Tibial nerve (tissue), 4 donors: Measurements from ENCODE around the gene ATIC. TPM values are rescaled to one million over a fixed set of nuclear protein-coding genes. Genes with fewer than 3 reads are reported as not detected.

Source experiments
- DNase-seq, 2 donors: peaks; one replicate each; pipeline ENCODE4 v3.0.0-alpha.2; 2019; ENCODE audit warnings: low spot score in 2 of 2
- H3K27ac ChIP-seq, 4 donors: fragments of 200-600 bp; sonication (generic) in 3 of 4; one replicate each; pipeline ENCODE4 v1.5.1; 2017 to 2019; ENCODE audit warnings: mild to moderate bottlenecking in 1 of 4
- H3K27me3 ChIP-seq, 2 donors: fragments of 200-600 bp; sonication (generic) in 1 of 2; one replicate each; pipeline versions ENCODE4 v1.5.1 to v1.6.0; 2017 to 2019
- H3K36me3 ChIP-seq, 3 donors: fragments of 200-600 bp; sonication (generic); one replicate each; pipeline ENCODE4 v1.5.1; 2018 to 2019
- H3K4me1 ChIP-seq, 4 donors: fragments of 200-600 bp; sonication (generic) in 3 of 4; one replicate each; pipeline ENCODE4 v1.5.1; 2017 to 2019
- H3K4me3 ChIP-seq, 4 donors: fragments of 200-600 bp; sonication (generic) in 3 of 4; one replicate each; pipeline ENCODE4 v1.5.1; 2017 to 2019; ENCODE audit warnings: mild to moderate bottlenecking in 1 of 4, moderate library complexity in 1 of 4
- H3K9me3 ChIP-seq, 4 donors: fragments of 200-600 bp; sonication (generic) in 3 of 4; one replicate each; pipeline ENCODE4 v1.5.1; 2017 to 2019
- EP300 ChIP-seq, 2 donors: sonication (generic); formaldehyde crosslinking; IDR thresholded peaks; one replicate each; pipeline ENCODE4 v1.6.1; 2017; ENCODE audit warnings: antibody characterized with exemption in 2 of 2, mild to moderate bottlenecking in 1 of 2
- POLR2A ChIP-seq, 2 donors: fragments of 450-650 bp; IDR thresholded peaks; one replicate each; pipeline ENCODE4 v1.6.1; 2017; ENCODE audit warnings: antibody characterized with exemption in 2 of 2, mild to moderate bottlenecking in 2 of 2, moderate library complexity in 2 of 2
- WGBS, 2 donors: methylation state at CpG; one replicate each; pipeline ENCODE4 v1.1.5; 2018; 5-methylcytosine and 5-hydroxymethylcytosine counted together
- total RNA-seq, 4 donors: library from RNA; depleted of rRNA; stranded (reverse); fragments of >200 nt; gene quantifications; one replicate each; pipeline ENCODE4 v1.1.0, GENCODE V29; 2016
- TF ChIP-seq, protein P1 (sequence below), 5 experiments: fragments of 200-600 bp in 3 of 5; fragments of 450-650 bp in 2 of 5; sonication (generic) in 3 of 5; IDR thresholded peaks; one replicate each; pipeline ENCODE4 v1.5.1; 2016 to 2019; ENCODE audit warnings: antibody characterized with exemption in 5 of 5, mild to moderate bottlenecking in 3 of 5, moderate library complexity in 2 of 5

Gene ATIC
- total RNA-seq, 4 donors from 2014 or later, result 31.6 to 64.5 (median 44.9) TPM

DNA sequence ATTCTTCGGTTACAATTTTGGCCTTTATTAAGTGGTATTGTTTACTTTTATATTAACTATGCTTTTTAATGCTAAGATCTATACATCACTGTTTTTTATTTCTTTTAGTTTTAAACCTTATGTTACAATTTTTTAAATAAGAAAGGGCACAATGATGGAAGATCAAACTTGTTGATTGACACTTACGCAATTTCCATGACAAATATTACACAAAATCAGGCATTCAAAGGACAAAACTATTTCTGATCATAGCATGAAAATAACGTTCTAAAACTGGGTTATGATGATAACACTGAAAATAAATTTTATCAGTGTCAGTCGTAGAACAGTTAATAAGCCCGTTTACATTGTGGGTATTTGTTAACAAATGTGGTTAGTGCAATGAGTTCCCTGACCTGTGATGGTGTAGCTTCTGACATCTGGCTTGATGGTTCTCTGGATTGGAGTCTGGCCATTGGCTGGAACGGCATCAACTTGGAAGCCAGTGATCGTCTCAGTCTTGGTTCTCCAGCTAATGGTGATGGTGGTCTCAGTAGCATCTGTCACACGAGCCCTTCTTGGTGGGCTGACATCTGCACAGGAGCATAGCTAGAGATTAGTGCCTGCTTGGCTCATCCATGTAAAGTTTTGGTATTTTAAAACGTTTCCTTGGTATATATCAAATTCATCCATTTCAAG is 64.4 kb downstream of the ATIC start:
- H3K9me3 ChIP-seq, result no peaks in the 10 kb centered on the region
- TF ChIP-seq, protein P1, sequence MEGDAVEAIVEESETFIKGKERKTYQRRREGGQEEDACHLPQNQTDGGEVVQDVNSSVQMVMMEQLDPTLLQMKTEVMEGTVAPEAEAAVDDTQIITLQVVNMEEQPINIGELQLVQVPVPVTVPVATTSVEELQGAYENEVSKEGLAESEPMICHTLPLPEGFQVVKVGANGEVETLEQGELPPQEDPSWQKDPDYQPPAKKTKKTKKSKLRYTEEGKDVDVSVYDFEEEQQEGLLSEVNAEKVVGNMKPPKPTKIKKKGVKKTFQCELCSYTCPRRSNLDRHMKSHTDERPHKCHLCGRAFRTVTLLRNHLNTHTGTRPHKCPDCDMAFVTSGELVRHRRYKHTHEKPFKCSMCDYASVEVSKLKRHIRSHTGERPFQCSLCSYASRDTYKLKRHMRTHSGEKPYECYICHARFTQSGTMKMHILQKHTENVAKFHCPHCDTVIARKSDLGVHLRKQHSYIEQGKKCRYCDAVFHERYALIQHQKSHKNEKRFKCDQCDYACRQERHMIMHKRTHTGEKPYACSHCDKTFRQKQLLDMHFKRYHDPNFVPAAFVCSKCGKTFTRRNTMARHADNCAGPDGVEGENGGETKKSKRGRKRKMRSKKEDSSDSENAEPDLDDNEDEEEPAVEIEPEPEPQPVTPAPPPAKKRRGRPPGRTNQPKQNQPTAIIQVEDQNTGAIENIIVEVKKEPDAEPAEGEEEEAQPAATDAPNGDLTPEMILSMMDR (IDR thresholded peaks at IDR 0.05), result no peak
- no peak for TF ChIP-seq EP300 (IDR thresholded peaks at IDR 0.05)
- no peak for TF ChIP-seq POLR2A (IDR thresholded peaks at IDR 0.05)
- H3K4me1 ChIP-seq, result no peaks in the 10 kb centered on the region
- peaks cover 5 to 88% (median 7%) of the 10 kb centered on the region in 3 donors for H3K36me3 ChIP-seq
- no peaks in the 10 kb centered on the region for H3K27me3 ChIP-seq
- no peak for DNase-seq
- no peak overlapping the region for H3K27ac ChIP-seq
- no peak overlapping the region for H3K4me3 ChIP-seq
- WGBS, 2 donors, result 85 to 86% methylated on average over 9 of the region's 9 CpGs

DNA sequence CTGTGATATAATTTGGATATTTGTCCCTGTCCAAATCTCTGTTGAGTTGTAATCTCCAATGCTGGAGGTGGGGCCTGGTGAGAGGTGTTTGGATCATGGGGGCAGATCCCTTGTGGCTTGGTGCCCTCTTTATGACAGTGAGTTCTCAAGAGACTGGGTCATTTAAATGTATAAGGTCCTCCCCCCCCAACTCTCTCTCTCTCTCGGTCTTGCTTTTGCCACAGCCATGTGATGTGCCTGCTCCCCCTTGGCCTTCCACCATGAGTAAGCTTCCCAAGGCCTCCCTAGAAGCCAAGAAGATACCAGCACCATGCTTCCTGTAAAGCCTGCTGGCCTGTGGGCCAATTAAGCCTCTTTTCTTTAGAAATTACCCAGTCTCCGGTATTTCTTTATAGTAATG is 65.4 kb downstream of the ATIC start:
- no peaks in the 10 kb centered on the region for H3K4me1 ChIP-seq
- H3K36me3 ChIP-seq, result peaks cover 2 to 91% (median 7%) of the 10 kb centered on the region in 3 donors
- no peak overlapping the region for H3K4me3 ChIP-seq
- H3K27ac ChIP-seq, result no peak overlapping the region
- 94% methylated on average over 2 of the region's 2 CpGs for WGBS, 2 donors
- DNase-seq, result no peak
- H3K27me3 ChIP-seq, result no peaks in the 10 kb centered on the region
- no peaks in the 10 kb centered on the region for H3K9me3 ChIP-seq
- no peak for TF ChIP-seq EP300 (IDR thresholded peaks at IDR 0.05)
- TF ChIP-seq POLR2A (IDR thresholded peaks at IDR 0.05), result no peak
- TF ChIP-seq, protein P1 (IDR thresholded peaks at IDR 0.05), result no peak

DNA sequence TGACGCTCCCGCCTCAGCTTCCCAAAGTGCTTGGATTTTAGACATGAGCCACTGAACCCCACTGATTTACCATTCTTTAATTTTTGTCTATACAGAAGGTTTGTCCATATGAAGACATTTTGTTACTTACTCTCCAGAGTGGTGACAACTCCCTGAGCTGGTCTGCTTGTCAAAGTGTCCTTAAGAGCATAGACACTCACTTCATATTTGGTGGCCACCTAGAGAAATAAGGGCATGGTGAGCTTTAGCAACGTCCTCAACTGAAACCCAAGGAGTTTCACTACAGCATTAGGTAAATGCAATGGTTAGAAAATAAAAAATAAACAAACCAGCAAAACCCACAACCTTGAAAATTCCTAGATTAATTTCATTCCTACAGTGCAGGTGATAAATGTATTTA is 66.2 kb downstream of the ATIC start:
- Histone ChIP-seq H3K36me3 (peaks cover 0 to 94% (median 7%) of the 10 kb centered on the region in 3 donors), H3K4me3 (no peak overlapping the region), H3K27ac (no peak overlapping the region), H3K27me3 (no peaks in the 10 kb centered on the region), H3K9me3 (no peaks in the 10 kb centered on the region), H3K4me1 (no peaks in the 10 kb centered on the region)
- no peak for DNase-seq
- TF ChIP-seq EP300 (IDR thresholded peaks at IDR 0.05) (no peak), POLR2A (IDR thresholded peaks at IDR 0.05) (no peak)
- TF ChIP-seq, protein P1 (IDR thresholded peaks at IDR 0.05), result no peak
- 96 to 99% methylated on average over 3 of the region's 3 CpGs for WGBS, 2 donors

DNA sequence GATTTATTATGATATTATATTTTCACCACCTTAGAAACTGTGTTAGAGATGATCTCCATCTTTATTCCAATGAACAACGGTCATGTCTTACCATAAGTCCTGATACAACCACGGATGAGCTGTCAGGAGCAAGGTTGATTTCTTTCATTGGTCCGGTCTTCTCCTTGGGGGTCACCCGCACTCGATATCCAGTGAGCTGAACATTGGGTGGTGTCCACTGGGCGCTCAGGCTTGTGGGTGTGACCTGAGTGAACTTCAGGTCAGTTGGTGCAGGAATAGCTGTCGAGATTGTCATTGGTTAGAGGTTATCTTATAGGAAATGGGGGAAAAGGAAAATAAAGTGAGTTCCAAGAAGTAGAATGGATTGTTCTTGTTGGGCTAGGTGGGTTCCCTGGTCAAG is 67.2 kb downstream of the ATIC start:
- Histone ChIP-seq H3K36me3 (peaks cover 0 to 95% (median 7%) of the 10 kb centered on the region in 3 donors), H3K4me3 (no peak overlapping the region), H3K27ac (no peak overlapping the region), H3K27me3 (no peaks in the 10 kb centered on the region), H3K9me3 (no peaks in the 10 kb centered on the region), H3K4me1 (no peaks in the 10 kb centered on the region)
- no peak for DNase-seq
- TF ChIP-seq, protein P1 (IDR thresholded peaks at IDR 0.05), result no peak
- no peak for TF ChIP-seq POLR2A (IDR thresholded peaks at IDR 0.05)
- TF ChIP-seq EP300 (IDR thresholded peaks at IDR 0.05), result no peak
- WGBS, 2 donors, result 90 to 94% methylated on average over 7 of the region's 7 CpGs

DNA sequence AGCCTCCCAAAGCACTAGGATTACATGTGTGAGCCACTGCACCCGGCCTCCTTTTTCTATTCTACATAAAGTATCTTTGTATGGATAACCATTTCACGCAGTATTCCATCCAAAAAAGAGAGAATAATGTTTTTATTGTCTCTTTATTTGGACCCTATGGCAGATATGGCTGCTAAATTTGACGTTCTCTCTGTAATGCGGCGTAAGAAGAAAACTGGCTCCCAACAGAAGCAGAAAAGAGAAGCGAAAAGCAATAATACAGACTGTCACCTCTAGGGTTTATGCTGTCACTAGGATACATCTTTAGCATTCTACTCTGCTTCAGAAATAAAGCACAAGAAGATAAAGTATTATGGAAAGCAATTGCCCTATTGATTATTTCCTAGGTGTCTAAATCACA is 68.1 kb downstream of the ATIC start:
- TF ChIP-seq, protein P1 (IDR thresholded peaks at IDR 0.05), result no peak
- TF ChIP-seq POLR2A (IDR thresholded peaks at IDR 0.05), result no peak
- TF ChIP-seq EP300 (IDR thresholded peaks at IDR 0.05), result no peak
- Histone ChIP-seq H3K4me1 (no peaks in the 10 kb centered on the region), H3K36me3 (peaks cover 0 to 95% (median 7%) of the 10 kb centered on the region in 3 donors), H3K9me3 (no peaks in the 10 kb centered on the region), H3K4me3 (no peak overlapping the region), H3K27me3 (no peaks in the 10 kb centered on the region), H3K27ac (no peak overlapping the region)
- no peak for DNase-seq
- WGBS, 2 donors, result 87 to 89% methylated on average over 6 of the region's 6 CpGs
